IMR-90 (cell line): Measurements from ENCODE around the gene TMEM117.

Source experiments
- CTCF ChIP-seq: conservative IDR thresholded peaks from 2 replicates; pipeline ENCODE4 v1.5.1; 2012; ENCODE audit warnings: mild to moderate bottlenecking, low read depth, low read length, improper control_type of control experiment
- RAD21 ChIP-seq: IDR thresholded peaks from 2 replicates; pipeline ENCODE4 v1.6.1; 2012; ENCODE audit warnings: low read length, improper control_type of control experiment
- USF2 ChIP-seq: fragments of 150-350 bp; IDR thresholded peaks from 2 replicates; pipeline ENCODE4 v1.6.1; 2017; ENCODE audit warnings: mild to moderate bottlenecking, antibody characterized with exemption, low read length, low read depth

DNA sequence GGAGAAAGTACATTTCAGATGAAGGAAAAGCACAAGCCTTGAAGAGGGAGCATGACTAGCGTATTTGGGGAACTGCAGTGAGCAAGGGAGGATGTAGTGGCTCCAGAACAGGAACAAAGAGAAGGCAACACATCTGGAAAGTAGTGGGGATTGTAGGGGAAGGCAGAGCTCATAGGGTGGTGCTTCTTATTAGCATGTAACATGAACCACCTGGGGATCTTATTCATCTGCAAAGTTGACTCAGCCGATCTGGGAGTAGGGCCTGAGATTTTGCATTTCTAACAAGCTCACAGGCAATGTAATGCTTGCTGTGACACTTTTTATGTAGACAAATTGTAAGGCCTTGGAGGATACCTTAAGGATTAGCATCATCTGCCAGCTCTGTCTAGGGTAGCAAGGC is 592.9 kb downstream of the TMEM117 start:
- TF ChIP-seq CTCF (no peak), RAD21 (no peak), USF2 (no peak)
